ENCODE data around the gene IFITM5. TPM values are rescaled to one million over a fixed set of nuclear protein-coding genes. Genes with fewer than 3 reads are reported as not detected.
"Not testable (repeated sequence)": the region's sequence is repeated elsewhere in the genome, so short reads cannot be mapped to it uniquely, and the experiment has no call there.

The IFITM5 gene
- polyA plus RNA-seq, 3 donors, result not detected

GRCh38 chr11:287821-288477 lies 11.4 kb downstream of the IFITM5 start:
- no peak for DNase-seq
- peak overlapping the region; percentile 71 for H3K9ac ChIP-seq (ENCODE audit: insufficient read depth, low read length, poor library complexity, severe bottlenecking)
- H3K4me3 ChIP-seq (replicated peaks in 1 of 3; ENCODE audit: low read depth in 2 of 3, low read length in 3 of 3), result peak overlapping the region; percentile 48 to 70 (median 55)
- 19% methylated on average over 38 of the region's 41 CpGs for WGBS (ENCODE audit: insufficient coverage)
- H3K36me3 ChIP-seq (replicated peaks in 1 of 2; ENCODE audit: control insufficient read depth in 1 of 2, insufficient read depth in 2 of 2, low read length in 2 of 2), result no peaks in the 10 kb centered on the region
- no peaks in the 10 kb centered on the region for H4K20me1 ChIP-seq (ENCODE audit: insufficient read depth, low read length)
- intact Hi-C loops (cut with micrococcal nuclease), result loop anchor here in 1 of 2 donors (5.0 kb wide), 1 partner anchor 36 kb away; no protein-coding TSS in a partner anchor
- H3K9me3 ChIP-seq (replicated peaks in 1 of 2; ENCODE audit: control insufficient read depth in 1 of 2, insufficient read depth in 1 of 2, low read length in 2 of 2), result no peaks in the 10 kb centered on the region
- Mint-ChIP-seq H3K4me3 (peak overlapping the region; percentile 82 to 95), H3K27ac (peak overlapping the region in 2 of 7 donors; percentile 32 to 54), H3K27me3 (ENCODE audit: low read depth in 3 of 3) (peaks cover 34 to 61% (median 40%) of the 10 kb centered on the region in 3 donors), H3K4me1 (peaks cover 19% of the 10 kb centered on the region), H3K36me3 (peaks cover 4 to 11% of the 10 kb centered on the region in 2 donors), H3K9me3 (peaks cover 0 to 9% (median 5%) of the 10 kb centered on the region in 7 donors)
- H3K4me1 ChIP-seq (ENCODE audit: control insufficient read depth in 1 of 2, insufficient read depth in 2 of 2, low read length in 2 of 2), result peaks cover 14 to 20% of the 10 kb centered on the region in 2 donors
- no peak overlapping the region for H3K27ac ChIP-seq (ENCODE audit: low read depth in 1 of 2, low read length in 2 of 2)
- peaks cover 0 to 27% of the 10 kb centered on the region in 2 donors for H3K27me3 ChIP-seq (ENCODE audit: control insufficient read depth in 2 of 2, insufficient read depth in 2 of 2, low read length in 2 of 2)
- TF ChIP-seq CTCF (IDR thresholded peaks at IDR 0.05), result no peak
- H3K79me2 ChIP-seq (ENCODE audit: insufficient read depth, low read length), result no peaks in the 10 kb centered on the region
- H3K4me2 ChIP-seq (replicated peaks; ENCODE audit: extremely low read depth, low read length, poor library complexity, severe bottlenecking), result peak overlapping the region; percentile 92
- H2AFZ ChIP-seq (ENCODE audit: insufficient read depth, low read depth, low read length, poor library complexity, severe bottlenecking), result peak overlapping the region; percentile 86

GRCh38 chr11:286977-287820 lies 12.1 kb downstream of the IFITM5 start:
- Histone ChIP-seq H3K4me1 (ENCODE audit: control insufficient read depth in 1 of 2, insufficient read depth in 2 of 2, low read length in 2 of 2) (peaks cover 14 to 20% of the 10 kb centered on the region in 2 donors), H3K27me3 (ENCODE audit: control insufficient read depth in 2 of 2, insufficient read depth in 2 of 2, low read length in 2 of 2) (peaks cover 7 to 34% of the 10 kb centered on the region in 2 donors), H3K4me2 (replicated peaks; ENCODE audit: extremely low read depth, low read length, poor library complexity, severe bottlenecking) (peak overlapping the region; percentile 92)
- not testable (repeated sequence) for H3K79me2 ChIP-seq (ENCODE audit: insufficient read depth, low read length); H3K9ac ChIP-seq (ENCODE audit: insufficient read depth, low read length, poor library complexity, severe bottlenecking); H4K20me1 ChIP-seq (ENCODE audit: insufficient read depth, low read length); H3K9me3 ChIP-seq (replicated peaks in 1 of 2; ENCODE audit: control insufficient read depth in 1 of 2, insufficient read depth in 1 of 2, low read length in 2 of 2); H3K27ac ChIP-seq (ENCODE audit: low read depth in 1 of 2, low read length in 2 of 2); H3K4me3 ChIP-seq (replicated peaks in 1 of 3; ENCODE audit: low read depth in 2 of 3, low read length in 3 of 3); H3K27ac Mint-ChIP-seq; H3K36me3 ChIP-seq (replicated peaks in 1 of 2; ENCODE audit: control insufficient read depth in 1 of 2, insufficient read depth in 2 of 2, low read length in 2 of 2); DNase-seq; H2AFZ ChIP-seq (ENCODE audit: insufficient read depth, low read depth, low read length, poor library complexity, severe bottlenecking)
- Mint-ChIP-seq H3K4me3 (peak overlapping the region; percentile 25 to 95), H3K27me3 (ENCODE audit: low read depth in 3 of 3) (peaks cover 42 to 69% (median 45%) of the 10 kb centered on the region in 3 donors), H3K36me3 (peaks cover 4 to 18% of the 10 kb centered on the region in 2 donors), H3K4me1 (peaks cover 19% of the 10 kb centered on the region), H3K9me3 (peaks cover 0 to 12% (median 6%) of the 10 kb centered on the region in 7 donors)
- 77% methylated on average over 16 of the region's 27 CpGs for WGBS (ENCODE audit: insufficient coverage)
- intact Hi-C loops (cut with micrococcal nuclease), result loop anchor here in 1 of 2 donors (5.0 kb wide), 1 partner anchor 35 kb away; no protein-coding TSS in a partner anchor
